Endothelial cell of umbilical vein (primary cell): Measurements from ENCODE around the gene CDH22. TPM values are rescaled to one million over a fixed set of nuclear protein-coding genes. Genes with fewer than 3 reads are reported as not detected.

ENCODE experiments used
- BruUV-seq: library from RNA; stranded (reverse); fragments of 400-500 nt; replicated peaks from 2 replicates; lab custom pipeline; 2021; lab: Mats Ljungman, UMichigan
- CTCF ChIA-PET: fragments of 300-600, 350-600 bp; sonication (Branson Sonifier 250); formaldehyde crosslinking; loops from one replicate; lab custom pipeline; 2021; ENCODE audit warnings: antibody characterized with exemption, inconsistent platforms; lab: Charles Lee
- POLR2A ChIA-PET: fragments of 300-600, 350-600 bp; sonication (Branson Sonifier 250); formaldehyde crosslinking; loops from one replicate; lab custom pipeline; 2021; ENCODE audit warnings: antibody characterized with exemption, inconsistent platforms; lab: Charles Lee
- DNase-seq: peaks from one replicate; pipeline ENCODE4 v3.0.0-alpha.2; 2011; ENCODE audit warnings: low read depth, low spot score
- FAIRE-seq: peaks from 2 replicates; lab custom pipeline; 2011; peaks lifted over from hg19 to GRCh38; lab: Jason Lieb, UNC
- H2AFZ ChIP-seq: 2 replicates; pipeline ENCODE4 v1.6.0; 2012; ENCODE audit warnings: low read depth, low read length, control low read depth, inconsistent platforms
- H3K27ac ChIP-seq: 2 replicates; pipeline ENCODE4 v1.5.1; 2011; ENCODE audit warnings: low read depth, mild to moderate bottlenecking, control low read depth, low read length, moderate library complexity; ENCODE audit not compliant: insufficient read depth
- H3K27me3 ChIP-seq, 2 experiments: 2 replicates each; pipeline versions ENCODE4 v1.6.0 to v1.6.1; 2011; ENCODE audit warnings: low read length in 2 of 2, mixed read lengths in 1 of 2; ENCODE audit not compliant: control insufficient read depth in 2 of 2, insufficient read depth in 2 of 2
- H3K36me3 ChIP-seq, 2 experiments: 2 replicates in 1 of 2; 3 replicates in 1 of 2; pipeline ENCODE4 v1.5.1; 2011; ENCODE audit warnings: low read length in 2 of 2, mild to moderate bottlenecking in 1 of 2, moderate library complexity in 1 of 2; ENCODE audit not compliant: control insufficient read depth in 2 of 2, insufficient read depth in 2 of 2; ENCODE audit errors: extremely low read depth in 1 of 2
- H3K4me1 ChIP-seq: 3 replicates; pipeline ENCODE4 v1.5.1; 2011; ENCODE audit warnings: mild to moderate bottlenecking, low read length; ENCODE audit not compliant: control insufficient read depth, insufficient read depth; ENCODE audit errors: extremely low read depth
- H3K4me2 ChIP-seq: 2 replicates; pipeline ENCODE4 v1.6.1; 2011; ENCODE audit warnings: low read length, control low read depth, mixed read lengths; ENCODE audit not compliant: insufficient read depth
- H3K4me3 ChIP-seq, 3 experiments: fragments of 200-600 bp in 1 of 3; sonication (generic), shearing (Covaris generic) in 1 of 3; replicated peaks in 1 of 3; 2 replicates each; pipeline ENCODE4 v1.5.1; 2011 to 2016; ENCODE audit warnings: control low read depth in 3 of 3, low read length in 3 of 3, mild to moderate bottlenecking in 2 of 3, inconsistent platforms in 1 of 3, low read depth in 1 of 3, moderate library complexity in 1 of 3; ENCODE audit not compliant: insufficient read depth in 1 of 3
- H3K79me2 ChIP-seq: 2 replicates; pipeline ENCODE4 v1.6.0; 2012; ENCODE audit warnings: low read length, inconsistent platforms; ENCODE audit not compliant: control insufficient read depth, insufficient read depth
- H3K9ac ChIP-seq: replicated peaks from 2 replicates; pipeline ENCODE3; 2011; ENCODE audit warnings: low read length, control low read depth; ENCODE audit not compliant: insufficient read depth; ENCODE audit errors: extremely low read depth
- H3K9me1 ChIP-seq: replicated peaks from 3 replicates; pipeline ENCODE4 v1.6.0; 2011; ENCODE audit warnings: mild to moderate bottlenecking, low read length; ENCODE audit not compliant: control insufficient read depth, insufficient read depth; ENCODE audit errors: extremely low read depth
- H3K9me3 ChIP-seq: replicated peaks from 2 replicates; pipeline ENCODE4 v1.5.1; 2012; ENCODE audit warnings: low read length, inconsistent platforms; ENCODE audit not compliant: control insufficient read depth, insufficient read depth
- H4K20me1 ChIP-seq: replicated peaks from 2 replicates; pipeline ENCODE3; 2011; ENCODE audit warnings: mild to moderate bottlenecking, low read length; ENCODE audit not compliant: control insufficient read depth, insufficient read depth; ENCODE audit errors: extremely low read depth
- EZH2 ChIP-seq: IDR thresholded peaks from 2 replicates; pipeline ENCODE4 v1.6.1; 2012; ENCODE audit warnings: borderline replicate concordance, low read depth, mild to moderate bottlenecking, moderate library complexity, low read length, inconsistent platforms; ENCODE audit not compliant: severe bottlenecking
- FOS ChIP-seq: IDR thresholded peaks from 2 replicates; pipeline ENCODE4 v1.6.1; 2011; ENCODE audit warnings: mild to moderate bottlenecking, low read length, moderate library complexity, borderline replicate concordance; ENCODE audit not compliant: insufficient read depth
- GATA2 ChIP-seq: IDR thresholded peaks from 2 replicates; pipeline ENCODE4 v1.7.0; 2011; ENCODE audit warnings: low read depth, mild to moderate bottlenecking, moderate library complexity, mixed read lengths, low read length; ENCODE audit not compliant: insufficient read length, insufficient read depth
- JUN ChIP-seq: IDR thresholded peaks from 2 replicates; pipeline ENCODE4 v1.6.1; 2011; ENCODE audit warnings: borderline replicate concordance, low read depth; ENCODE audit not compliant: insufficient read length, insufficient read depth
- MYC ChIP-seq: IDR thresholded peaks from one replicate; pipeline ENCODE4 v1.6.1; 2011; ENCODE audit warnings: mild to moderate bottlenecking, low read depth, low read length
- POLR2A ChIP-seq: IDR thresholded peaks from 2 replicates; pipeline ENCODE4 v1.6.1; 2012; ENCODE audit warnings: low read depth, mild to moderate bottlenecking, control low read depth, low read length
- POLR2AphosphoS5 ChIP-seq: IDR thresholded peaks from 2 replicates; pipeline ENCODE4 v1.6.1; 2012; ENCODE audit warnings: low read depth, mild to moderate bottlenecking, control low read depth, low read length, moderate library complexity; ENCODE audit not compliant: insufficient read depth
- dilution Hi-C: fragments of 300-500 bp; cut with MboI; formaldehyde crosslinking; loops from one replicate; pipeline ENCODE4 v1.15.0; 2019; ENCODE audit warnings: low sequenced_read_pairs; ENCODE audit not compliant: extremely low pct_ligation_motif_present
- intact Hi-C: fragments of 100-400 bp; cut with micrococcal nuclease; formaldehyde crosslinking; loops from one replicate; pipeline ENCODE4 v1.10.0; 2022
- polyA plus RNA-seq, 4 experiments: library from polyadenylated mRNA; depleted of rRNA in 3 of 4; stranded (reverse) in 3 of 4; unstranded in 1 of 4; fragments of >200 nt; gene quantifications; 2 replicates each; pipeline versions ENCODE4 v1.2.1 to v1.2.3, GENCODE V29; 2011 to 2012; ENCODE audit warnings: missing spikeins in 1 of 4
- total RNA-seq: library from RNA; stranded (reverse); gene quantifications from 2 replicates; pipeline ENCODE4 v1.2.3, GENCODE V29; 2021
- TF ChIP-seq, protein P1 (sequence below): IDR thresholded peaks from 2 replicates; pipeline ENCODE4 v1.6.1; 2011; ENCODE audit not compliant: insufficient read depth, insufficient read length
- TF ChIP-seq, protein P2 (sequence below), 2 donors: IDR thresholded peaks; 1 replicate in 1 of 2; 2 replicates in 1 of 2; pipeline ENCODE4 v1.5.1; 2011; ENCODE audit warnings: low read length in 2 of 2, mild to moderate bottlenecking in 2 of 2, moderate library complexity in 2 of 2, control low read depth in 1 of 2, inconsistent platforms in 1 of 2, low read depth in 1 of 2; ENCODE audit not compliant: insufficient read depth in 1 of 2; ENCODE audit errors: extremely low read depth in 1 of 2

CDH22 gene
- total and polyA plus RNA-seq, 2 donors (not counting 3 experiments of a cell fraction or from before 2014, with no cell fraction given), result not detected

DNA sequence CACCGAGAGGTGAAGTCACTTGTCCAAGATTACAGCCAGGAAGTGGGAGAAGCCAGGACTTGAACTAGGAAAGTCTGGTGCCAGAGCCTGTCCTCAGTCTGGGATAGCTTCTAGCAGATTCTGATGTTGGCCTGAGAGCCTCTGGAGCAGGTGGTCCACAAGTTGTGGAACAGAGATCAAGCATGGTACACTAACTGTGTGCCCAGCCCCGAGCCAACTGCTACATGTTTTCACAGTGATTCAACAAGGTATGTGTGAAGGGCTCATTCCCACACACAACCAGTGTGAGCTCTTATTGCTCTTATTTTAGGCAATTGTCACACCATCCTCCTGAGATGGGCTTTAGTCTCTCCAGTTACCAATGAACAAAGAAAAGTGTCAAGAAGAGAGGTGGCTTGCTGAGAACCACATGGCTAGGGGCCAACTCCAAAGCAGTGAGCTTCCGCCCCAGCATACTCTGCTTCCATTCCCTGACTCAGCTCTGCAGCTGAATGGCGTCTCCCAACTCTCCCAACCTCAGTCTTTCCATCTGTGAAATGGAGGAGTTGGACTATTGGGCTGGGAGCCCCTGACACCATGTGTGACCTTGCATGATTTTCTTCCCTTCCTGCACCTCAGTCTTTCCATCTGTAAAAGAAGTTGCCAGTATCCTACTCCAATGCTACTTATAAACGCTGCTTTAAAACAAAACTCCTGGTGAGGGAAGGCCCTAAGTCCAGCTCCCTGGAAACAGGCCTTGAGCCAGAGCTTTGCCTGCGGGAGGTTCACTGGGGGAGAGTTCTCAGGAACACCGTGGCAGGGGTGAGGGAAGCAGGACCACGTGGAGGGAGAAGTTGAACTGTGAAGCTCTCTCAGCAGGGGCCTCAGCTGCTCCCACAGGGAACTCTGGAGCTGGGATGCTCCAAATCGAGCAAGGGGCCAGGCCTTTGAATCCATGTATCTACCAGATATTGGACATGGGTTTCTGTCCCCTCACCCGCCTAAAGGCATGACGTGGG lies 40.9 kb downstream of the CDH22 start:
- no peaks in the 10 kb centered on the region for H3K9me1 ChIP-seq
- H3K4me3 ChIP-seq, result no peak overlapping the region
- no peaks in the 10 kb centered on the region for H3K79me2 ChIP-seq
- no peak overlapping the region for H3K27ac ChIP-seq
- no TSS peak for BruUV-seq
- no peaks in the 10 kb centered on the region for H3K27me3 ChIP-seq
- intact Hi-C loops (no loop called here), dilution Hi-C loops (no loop called here)
- DNase-seq (no peak), FAIRE-seq (no peak)
- ChIA-PET CTCF (no interaction called here), POLR2A (no interaction called here)
- H3K36me3 ChIP-seq, result no peaks in the 10 kb centered on the region
- TF ChIP-seq, protein P1, sequence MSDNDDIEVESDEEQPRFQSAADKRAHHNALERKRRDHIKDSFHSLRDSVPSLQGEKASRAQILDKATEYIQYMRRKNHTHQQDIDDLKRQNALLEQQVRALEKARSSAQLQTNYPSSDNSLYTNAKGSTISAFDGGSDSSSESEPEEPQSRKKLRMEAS, result no peak
- TF ChIP-seq, protein P2, sequence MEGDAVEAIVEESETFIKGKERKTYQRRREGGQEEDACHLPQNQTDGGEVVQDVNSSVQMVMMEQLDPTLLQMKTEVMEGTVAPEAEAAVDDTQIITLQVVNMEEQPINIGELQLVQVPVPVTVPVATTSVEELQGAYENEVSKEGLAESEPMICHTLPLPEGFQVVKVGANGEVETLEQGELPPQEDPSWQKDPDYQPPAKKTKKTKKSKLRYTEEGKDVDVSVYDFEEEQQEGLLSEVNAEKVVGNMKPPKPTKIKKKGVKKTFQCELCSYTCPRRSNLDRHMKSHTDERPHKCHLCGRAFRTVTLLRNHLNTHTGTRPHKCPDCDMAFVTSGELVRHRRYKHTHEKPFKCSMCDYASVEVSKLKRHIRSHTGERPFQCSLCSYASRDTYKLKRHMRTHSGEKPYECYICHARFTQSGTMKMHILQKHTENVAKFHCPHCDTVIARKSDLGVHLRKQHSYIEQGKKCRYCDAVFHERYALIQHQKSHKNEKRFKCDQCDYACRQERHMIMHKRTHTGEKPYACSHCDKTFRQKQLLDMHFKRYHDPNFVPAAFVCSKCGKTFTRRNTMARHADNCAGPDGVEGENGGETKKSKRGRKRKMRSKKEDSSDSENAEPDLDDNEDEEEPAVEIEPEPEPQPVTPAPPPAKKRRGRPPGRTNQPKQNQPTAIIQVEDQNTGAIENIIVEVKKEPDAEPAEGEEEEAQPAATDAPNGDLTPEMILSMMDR (IDR thresholded peaks at IDR 0.05; ENCODE audit: extremely low read depth in 1 of 2, insufficient read depth in 1 of 2, low read depth in 1 of 2, low read length in 2 of 2), result no peak
- TF ChIP-seq JUN (no peak), MYC (no peak), POLR2AphosphoS5 (no peak), FOS (no peak), EZH2 (no peak), GATA2 (no peak), POLR2A (no peak)
- no peak overlapping the region for H3K4me2 ChIP-seq
- no peaks in the 10 kb centered on the region for H3K4me1 ChIP-seq
- H2AFZ ChIP-seq, result no peak overlapping the region
- no peak overlapping the region for H3K9ac ChIP-seq
- no peaks in the 10 kb centered on the region for H4K20me1 ChIP-seq
- H3K9me3 ChIP-seq, result no peaks in the 10 kb centered on the region
